ENCODE data around the gene PEX5. TPM values are rescaled to one million over a fixed set of nuclear protein-coding genes. Genes with fewer than 3 reads are reported as not detected.

Gene PEX5
- total RNA-seq, 4 donors from 2014 or later: 51.8 to 67.4 (median 58.0) TPM

DNA sequence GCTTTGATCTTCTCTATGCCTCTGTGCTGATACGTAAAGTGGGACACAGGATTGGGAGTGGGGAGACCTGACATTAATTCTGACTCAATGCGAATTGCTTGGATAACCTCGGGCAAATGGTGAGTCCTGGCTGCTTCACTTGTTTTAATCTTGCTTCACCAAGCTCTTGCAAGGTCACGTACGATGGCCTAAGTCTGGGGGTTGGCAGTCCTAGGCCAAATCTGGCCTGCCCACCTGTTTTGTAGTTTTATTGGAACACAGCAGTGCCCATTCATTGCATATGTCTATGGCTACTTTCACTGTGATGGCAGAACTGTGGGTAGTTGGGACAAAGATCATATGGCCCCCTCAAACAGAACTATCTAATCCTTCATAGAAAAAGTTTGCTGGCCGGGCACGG, 45.9 kb upstream of the PEX5 start:
- H3K27ac ChIP-seq: no peak overlapping the region
- no peaks in the 10 kb centered on the region for H3K27me3 ChIP-seq
- intact Hi-C loops (cut with DNase I; ENCODE audit: low total_unique reads): no loop called here
- H3K4me1 ChIP-seq: no peaks in the 10 kb centered on the region
- H3K9me3 ChIP-seq: no peaks in the 10 kb centered on the region
- no peaks in the 10 kb centered on the region for H3K36me3 ChIP-seq
- TF ChIP-seq, protein P1, sequence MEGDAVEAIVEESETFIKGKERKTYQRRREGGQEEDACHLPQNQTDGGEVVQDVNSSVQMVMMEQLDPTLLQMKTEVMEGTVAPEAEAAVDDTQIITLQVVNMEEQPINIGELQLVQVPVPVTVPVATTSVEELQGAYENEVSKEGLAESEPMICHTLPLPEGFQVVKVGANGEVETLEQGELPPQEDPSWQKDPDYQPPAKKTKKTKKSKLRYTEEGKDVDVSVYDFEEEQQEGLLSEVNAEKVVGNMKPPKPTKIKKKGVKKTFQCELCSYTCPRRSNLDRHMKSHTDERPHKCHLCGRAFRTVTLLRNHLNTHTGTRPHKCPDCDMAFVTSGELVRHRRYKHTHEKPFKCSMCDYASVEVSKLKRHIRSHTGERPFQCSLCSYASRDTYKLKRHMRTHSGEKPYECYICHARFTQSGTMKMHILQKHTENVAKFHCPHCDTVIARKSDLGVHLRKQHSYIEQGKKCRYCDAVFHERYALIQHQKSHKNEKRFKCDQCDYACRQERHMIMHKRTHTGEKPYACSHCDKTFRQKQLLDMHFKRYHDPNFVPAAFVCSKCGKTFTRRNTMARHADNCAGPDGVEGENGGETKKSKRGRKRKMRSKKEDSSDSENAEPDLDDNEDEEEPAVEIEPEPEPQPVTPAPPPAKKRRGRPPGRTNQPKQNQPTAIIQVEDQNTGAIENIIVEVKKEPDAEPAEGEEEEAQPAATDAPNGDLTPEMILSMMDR (IDR thresholded peaks at IDR 0.05): no peak
- no peak for TF ChIP-seq POLR2A (IDR thresholded peaks at IDR 0.05)
- no peak overlapping the region for H3K4me3 ChIP-seq
- DNase-seq: no peak

DNA sequence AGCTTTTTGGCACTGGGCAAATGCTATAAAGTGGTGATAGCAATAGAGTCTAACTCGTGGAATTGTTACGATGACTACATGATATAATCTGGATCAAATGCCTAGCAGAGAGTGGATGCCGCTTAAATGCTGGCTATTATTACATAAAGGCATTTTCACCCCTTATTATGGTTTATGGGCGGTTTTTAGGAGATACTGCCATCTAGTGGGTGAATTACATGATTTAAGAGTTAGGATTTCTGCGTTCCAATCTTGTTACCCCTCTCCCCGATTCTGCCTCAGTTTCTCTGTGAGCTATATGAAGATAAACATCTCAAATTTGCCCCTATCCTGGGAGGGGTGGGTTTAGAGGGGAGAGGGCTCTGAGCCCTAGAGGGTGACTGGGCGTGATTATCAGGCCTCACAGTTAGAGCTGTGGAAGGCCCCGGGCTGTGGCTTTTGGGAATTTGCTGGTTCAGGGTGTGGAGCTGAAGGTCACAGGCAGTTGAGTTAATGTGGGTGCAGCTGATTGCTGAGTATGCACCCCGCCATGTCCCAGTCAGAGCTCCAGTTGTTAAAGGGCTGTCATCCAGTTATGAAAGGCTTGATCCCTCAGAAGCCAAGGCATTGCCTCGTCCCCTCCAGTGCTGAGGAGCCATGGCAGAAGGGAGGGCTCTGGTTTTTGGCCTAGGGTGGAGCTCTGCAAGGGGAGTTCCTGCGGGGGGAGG, 44.9 kb upstream of the PEX5 start:
- no peak for TF ChIP-seq POLR2A (IDR thresholded peaks at IDR 0.05)
- TF ChIP-seq, protein P1 (IDR thresholded peaks at IDR 0.05): peak; percentile 46 to 59 (median 51)
- Histone ChIP-seq H3K27me3 (no peaks in the 10 kb centered on the region), H3K4me3 (no peak overlapping the region), H3K36me3 (no peaks in the 10 kb centered on the region), H3K27ac (no peak overlapping the region), H3K9me3 (no peaks in the 10 kb centered on the region), H3K4me1 (no peaks in the 10 kb centered on the region)
- intact Hi-C loops (cut with DNase I; ENCODE audit: low total_unique reads): no loop called here
- DNase-seq: peak in 1 of 2 donors; percentile 13

DNA sequence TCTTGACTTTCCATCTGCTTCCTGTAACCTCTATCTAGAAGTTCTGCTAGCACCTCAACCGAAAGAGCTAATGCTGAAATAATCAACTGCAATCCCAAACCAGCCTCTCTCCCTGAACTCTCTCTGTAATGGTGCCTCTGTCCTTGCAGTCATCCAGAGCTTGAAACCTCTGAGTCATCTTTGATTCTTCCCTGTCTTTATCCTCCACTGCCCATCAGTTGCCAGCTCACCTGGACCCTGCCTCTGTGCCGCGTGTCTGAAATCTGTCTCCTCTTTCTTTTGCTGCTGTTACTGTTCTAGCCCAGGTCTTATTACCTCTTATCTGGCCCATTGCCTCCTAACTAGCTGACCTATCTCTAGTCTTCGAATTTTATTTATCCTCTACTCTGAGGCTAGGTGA, 43.8 kb upstream of the PEX5 start:
- H3K27me3 ChIP-seq: no peaks in the 10 kb centered on the region
- H3K4me1 ChIP-seq: no peaks in the 10 kb centered on the region
- intact Hi-C loops (cut with DNase I; ENCODE audit: low total_unique reads): no loop called here
- H3K36me3 ChIP-seq: no peaks in the 10 kb centered on the region
- no peak for DNase-seq
- TF ChIP-seq, protein P1 (IDR thresholded peaks at IDR 0.05): no peak
- no peak for TF ChIP-seq POLR2A (IDR thresholded peaks at IDR 0.05)
- no peak overlapping the region for H3K27ac ChIP-seq
- no peak overlapping the region for H3K4me3 ChIP-seq
- no peaks in the 10 kb centered on the region for H3K9me3 ChIP-seq

DNA sequence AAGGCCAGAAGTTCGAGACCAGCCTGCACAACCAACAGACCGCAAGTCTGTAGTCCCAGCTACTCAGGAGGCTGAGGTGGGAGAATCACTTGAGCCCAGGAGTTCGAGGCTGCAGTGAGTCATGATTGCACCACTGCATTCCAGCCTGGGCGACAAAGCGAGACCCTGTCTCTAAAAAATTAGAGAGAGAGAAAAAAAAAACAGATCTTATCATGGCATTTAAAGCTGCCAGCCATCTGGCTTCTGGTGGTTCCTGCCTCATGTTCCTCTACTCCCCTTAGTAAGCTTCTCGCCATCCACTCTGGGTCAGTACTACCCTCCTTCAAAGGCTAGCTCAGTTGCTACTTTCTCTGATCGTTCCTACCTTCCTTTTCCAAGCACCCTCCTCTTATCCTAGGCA, 43.3 kb upstream of the PEX5 start:
- no peak for DNase-seq
- intact Hi-C loops (cut with DNase I; ENCODE audit: low total_unique reads): no loop called here
- no peak for TF ChIP-seq POLR2A (IDR thresholded peaks at IDR 0.05)
- TF ChIP-seq, protein P1 (IDR thresholded peaks at IDR 0.05): no peak
- H3K27me3 ChIP-seq: no peaks in the 10 kb centered on the region
- no peak overlapping the region for H3K27ac ChIP-seq
- no peaks in the 10 kb centered on the region for H3K36me3 ChIP-seq
- no peaks in the 10 kb centered on the region for H3K9me3 ChIP-seq
- H3K4me3 ChIP-seq: no peak overlapping the region
- H3K4me1 ChIP-seq: no peaks in the 10 kb centered on the region

DNA sequence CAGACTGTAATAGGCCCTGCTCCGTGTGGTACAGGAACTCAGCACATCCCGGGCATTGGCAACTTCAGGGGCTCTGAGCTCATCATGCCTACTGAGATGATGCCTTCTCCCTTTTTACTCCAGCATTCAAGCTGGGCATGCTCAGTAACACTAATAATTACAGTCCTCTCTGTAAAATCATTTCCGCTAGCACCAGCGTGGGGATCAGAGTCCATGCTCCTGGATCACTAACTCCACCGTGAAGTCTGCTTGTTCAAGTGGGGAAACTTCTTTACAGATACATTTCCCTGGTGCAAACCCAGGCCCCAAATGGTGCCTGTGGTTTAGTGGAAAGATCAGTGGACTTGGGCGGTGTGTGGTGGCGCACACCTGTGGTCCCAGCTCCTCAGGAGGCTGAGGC, 42.6 kb upstream of the PEX5 start:
- no peak for DNase-seq

More for the DNA sequence above, 42.6 kb upstream of the PEX5 start:
- H3K27ac ChIP-seq: no peak overlapping the region
- H3K4me1 ChIP-seq: no peaks in the 10 kb centered on the region
- TF ChIP-seq, protein P1 (IDR thresholded peaks at IDR 0.05): no peak
- TF ChIP-seq POLR2A (IDR thresholded peaks at IDR 0.05): no peak
- H3K36me3 ChIP-seq: no peaks in the 10 kb centered on the region
- no peaks in the 10 kb centered on the region for H3K9me3 ChIP-seq
- no peak overlapping the region for H3K4me3 ChIP-seq
- H3K27me3 ChIP-seq: no peaks in the 10 kb centered on the region
- intact Hi-C loops (cut with DNase I; ENCODE audit: low total_unique reads): no loop called here
